A673 (cell line): Measurements from ENCODE around the gene DMGDH.

ENCODE experiments used
- CTCF ChIP-seq: fragments of 300-800, 200-600 bp; sonication (generic); conservative IDR thresholded peaks from 2 replicates; pipeline ENCODE4 v1.5.1; 2017; ENCODE audit warnings: low read depth, mild to moderate bottlenecking, antibody characterized with exemption, low read length, moderate library complexity, mixed read lengths
- EZH2 ChIP-seq: fragments of 200-600 bp; sonication (generic); IDR thresholded peaks from 2 replicates; pipeline ENCODE4 v1.6.1; 2017; ENCODE audit warnings: borderline replicate concordance, low read depth, mild to moderate bottlenecking, mixed read lengths, antibody characterized with exemption, low read length; ENCODE audit not compliant: poor library complexity, severe bottlenecking

GRCh38 chr5:79030663-79031484, 38.6 kb downstream of the DMGDH start:
- TF ChIP-seq CTCF: no peak
- TF ChIP-seq EZH2: no peak
